ENCODE data around the gene GRK2. TPM values are rescaled to one million over a fixed set of nuclear protein-coding genes. Genes with fewer than 3 reads are reported as not detected.
"Not testable (repeated sequence)": the region's sequence is repeated elsewhere in the genome, so short reads cannot be mapped to it uniquely, and the experiment has no call there.

Gene GRK2
- total RNA-seq, result 46.8 and 66.4 TPM in 2 replicates

DNA sequence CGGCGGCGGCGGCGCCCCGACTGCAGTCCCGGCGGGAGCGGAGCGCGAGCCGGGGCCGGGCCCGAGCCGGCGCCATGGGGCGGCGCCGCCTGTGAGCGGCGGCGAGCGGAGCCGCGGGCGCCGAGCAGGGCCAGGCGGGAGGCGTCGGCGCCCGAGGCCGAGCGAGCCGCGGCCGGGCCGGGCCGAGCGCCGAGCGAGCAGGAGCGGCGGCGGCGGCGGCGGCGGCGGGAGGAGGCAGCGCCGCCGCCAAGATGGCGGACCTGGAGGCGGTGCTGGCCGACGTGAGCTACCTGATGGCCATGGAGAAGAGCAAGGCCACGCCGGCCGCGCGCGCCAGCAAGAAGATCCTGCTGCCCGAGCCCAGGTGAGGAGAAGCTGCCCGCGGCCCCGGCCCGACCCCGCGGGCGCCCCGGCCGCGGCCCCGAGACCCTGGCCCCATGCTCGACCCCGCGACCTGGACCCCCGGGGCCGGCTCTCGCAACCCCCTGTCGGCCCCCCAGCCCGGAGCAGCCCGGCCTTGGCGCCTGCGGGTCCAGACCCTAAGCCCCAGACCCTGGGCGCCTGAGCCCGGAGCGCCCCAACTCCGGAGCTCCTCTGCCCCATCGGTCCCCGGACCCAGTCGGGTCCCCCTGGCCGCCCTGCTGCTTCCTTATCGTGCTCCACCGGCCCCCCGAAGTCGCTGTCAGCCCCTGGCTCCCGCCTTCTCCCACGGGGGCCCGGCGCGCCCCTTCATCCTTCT lies at the start of gene GRK2:
Gene GRK2, plus strand, starts transcription at position 25 of the 739 bp plus-strand sequence. Its CDS starts 227 bp downstream, at position 252.
- TF ChIP-seq, protein P1, sequence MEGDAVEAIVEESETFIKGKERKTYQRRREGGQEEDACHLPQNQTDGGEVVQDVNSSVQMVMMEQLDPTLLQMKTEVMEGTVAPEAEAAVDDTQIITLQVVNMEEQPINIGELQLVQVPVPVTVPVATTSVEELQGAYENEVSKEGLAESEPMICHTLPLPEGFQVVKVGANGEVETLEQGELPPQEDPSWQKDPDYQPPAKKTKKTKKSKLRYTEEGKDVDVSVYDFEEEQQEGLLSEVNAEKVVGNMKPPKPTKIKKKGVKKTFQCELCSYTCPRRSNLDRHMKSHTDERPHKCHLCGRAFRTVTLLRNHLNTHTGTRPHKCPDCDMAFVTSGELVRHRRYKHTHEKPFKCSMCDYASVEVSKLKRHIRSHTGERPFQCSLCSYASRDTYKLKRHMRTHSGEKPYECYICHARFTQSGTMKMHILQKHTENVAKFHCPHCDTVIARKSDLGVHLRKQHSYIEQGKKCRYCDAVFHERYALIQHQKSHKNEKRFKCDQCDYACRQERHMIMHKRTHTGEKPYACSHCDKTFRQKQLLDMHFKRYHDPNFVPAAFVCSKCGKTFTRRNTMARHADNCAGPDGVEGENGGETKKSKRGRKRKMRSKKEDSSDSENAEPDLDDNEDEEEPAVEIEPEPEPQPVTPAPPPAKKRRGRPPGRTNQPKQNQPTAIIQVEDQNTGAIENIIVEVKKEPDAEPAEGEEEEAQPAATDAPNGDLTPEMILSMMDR (conservative IDR thresholded peaks at IDR 0.05; ENCODE audit: low read depth, low read length), result no peak
- no peak for DNase-seq (ENCODE audit: low read depth)
- H3K4me3 ChIP-seq (ENCODE audit: low read depth, low read length), result peak within 1 kb of the TSS; percentile 92

DNA sequence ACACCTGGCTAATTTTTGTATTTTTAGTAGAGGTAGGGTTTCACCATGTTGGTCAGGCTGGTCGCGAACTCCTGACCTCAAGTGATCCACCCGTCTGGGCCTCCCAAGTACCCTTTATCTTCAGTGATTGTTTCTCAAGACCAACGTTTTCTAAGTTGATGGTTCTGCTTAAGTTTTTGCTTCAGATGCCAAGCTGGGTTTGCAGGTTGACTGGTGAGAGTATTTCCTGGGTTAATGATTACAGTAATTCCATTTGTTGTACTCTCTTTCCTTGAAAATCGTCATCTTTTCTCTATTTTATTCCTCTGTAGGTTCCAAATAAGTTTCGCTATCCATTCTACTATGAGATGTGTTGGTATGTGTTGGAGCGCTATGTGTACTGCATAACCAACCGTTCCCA lies 38.5 kb upstream of the GRK2 start:
- H3K4me3 ChIP-seq (ENCODE audit: low read depth, low read length), result no peak overlapping the region
- no peak for DNase-seq (ENCODE audit: low read depth)
- TF ChIP-seq, protein P1 (conservative IDR thresholded peaks at IDR 0.05; ENCODE audit: low read depth, low read length), result no peak

GRCh38 chr11:67230406-67230805 lies 35.9 kb upstream of the GRK2 start:
- TF ChIP-seq, protein P1 (conservative IDR thresholded peaks at IDR 0.05; ENCODE audit: low read depth, low read length), result no peak
- DNase-seq (ENCODE audit: low read depth), result no peak
- H3K4me3 ChIP-seq (ENCODE audit: low read depth, low read length), result no peak overlapping the region

DNA sequence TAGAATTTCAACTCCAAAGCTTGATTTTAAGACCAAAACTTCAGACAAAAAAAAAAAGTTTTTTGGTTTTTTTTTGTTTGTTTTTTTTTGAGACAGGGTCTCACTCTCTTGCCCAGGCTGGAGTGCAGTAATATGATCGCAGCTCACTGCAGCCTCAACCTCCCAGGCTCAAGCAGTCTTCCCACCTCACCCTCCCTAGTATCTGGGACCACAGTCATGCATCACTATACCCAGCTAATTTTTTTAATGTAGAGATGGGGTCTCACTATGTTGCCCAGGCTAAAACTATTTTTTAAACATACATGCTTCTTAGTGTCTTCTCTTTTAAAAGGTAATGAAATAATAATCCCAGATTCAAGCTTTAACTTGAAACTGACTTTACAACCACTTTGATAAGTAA lies 35.4 kb upstream of the GRK2 start:
- H3K4me3 ChIP-seq (ENCODE audit: low read depth, low read length), result no peak overlapping the region
- TF ChIP-seq, protein P1 (conservative IDR thresholded peaks at IDR 0.05; ENCODE audit: low read depth, low read length), result no peak
- no peak for DNase-seq (ENCODE audit: low read depth)

DNA sequence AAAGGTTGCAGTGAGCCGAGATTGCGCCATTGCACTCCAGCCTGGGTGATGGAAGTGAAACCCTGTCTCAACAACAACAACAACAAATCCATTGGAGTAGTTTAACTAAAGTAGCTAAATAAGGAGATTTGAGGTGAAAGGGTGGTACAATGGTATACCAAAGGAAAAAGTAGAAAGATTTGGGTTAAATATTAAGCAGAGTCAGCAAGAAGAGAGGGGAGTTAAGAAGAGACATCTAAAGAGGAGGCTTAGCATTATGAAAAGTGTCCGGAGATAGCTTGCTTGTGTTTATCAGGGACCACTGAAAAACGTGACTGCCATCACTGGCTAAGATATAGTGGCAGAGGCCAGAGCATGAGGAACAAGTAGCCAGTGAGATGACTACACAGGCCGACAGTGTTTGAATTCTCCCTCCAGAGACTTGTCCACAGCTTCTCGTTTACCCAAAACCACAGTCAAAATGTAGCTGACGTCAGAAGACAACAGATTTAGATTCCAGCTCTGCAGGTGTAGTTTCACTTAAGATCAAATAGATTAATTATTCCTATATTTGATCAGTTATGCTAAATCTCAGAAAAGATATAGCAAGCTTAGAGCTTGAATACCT lies 32.6 kb upstream of the GRK2 start:
- TF ChIP-seq, protein P1 (conservative IDR thresholded peaks at IDR 0.05; ENCODE audit: low read depth, low read length), result no peak
- DNase-seq (ENCODE audit: low read depth), result no peak
- no peak overlapping the region for H3K4me3 ChIP-seq (ENCODE audit: low read depth, low read length)

- not testable (repeated sequence) for DNase-seq (ENCODE audit: low read depth); H3K4me3 ChIP-seq (ENCODE audit: low read depth, low read length)
Observed at GRCh38 chr11:67234571-67234970, 31.7 kb upstream of the GRK2 start.

- TF ChIP-seq, protein P1 (conservative IDR thresholded peaks at IDR 0.05; ENCODE audit: low read depth, low read length), result no peak
- DNase-seq (ENCODE audit: low read depth), result no peak
- no peak overlapping the region for H3K4me3 ChIP-seq (ENCODE audit: low read depth, low read length)
Observed at GRCh38 chr11:67237574-67237973, 28.7 kb upstream of the GRK2 start.

Data from epithelial cell of proximal tubule (primary cell).